Activated naive CD8-positive, alpha-beta T cell treated with anti-CD3 and anti-CD28 coated beads, Interleukin-2, amount 10 ng/mL, durations not matched to agents 7 days and 5 days (primary cell): Measurements from ENCODE around the gene RBM4B. TPM values are rescaled to one million over a fixed set of nuclear protein-coding genes. Genes with fewer than 3 reads are reported as not detected.

Experiments
- ATAC-seq: fragments of 150-1000 bp; cut with Tn5 transposase; one replicate; pipeline ENCODE4 v1.10.0; 2021; ENCODE audit warnings: low read depth, moderate library complexity
- POLR2A ChIA-PET: fragments of 350-600 bp; sonication (Branson Sonifier 250); formaldehyde crosslinking; loops from one replicate; lab custom pipeline; 2021; ENCODE audit warnings: antibody characterized with exemption; lab: Charles Lee
- DNase-seq: peaks from one replicate; pipeline ENCODE4 v3.0.0; 2021
- H3K27ac Mint-ChIP-seq: one replicate; pipeline ENCODE4 v1.8.0; 2022; ENCODE audit warnings: mild to moderate bottlenecking, mixed read lengths
- H3K27me3 Mint-ChIP-seq: one replicate; pipeline ENCODE4 v1.8.0; 2022; ENCODE audit warnings: mild to moderate bottlenecking, moderate library complexity, mixed read lengths
- H3K36me3 Mint-ChIP-seq: one replicate; pipeline ENCODE4 v1.8.0; 2021; ENCODE audit warnings: mild to moderate bottlenecking, mixed read lengths
- H3K4me1 Mint-ChIP-seq: one replicate; pipeline ENCODE4 v1.8.0; 2021; ENCODE audit warnings: mixed read lengths
- H3K4me3 Mint-ChIP-seq: one replicate; pipeline ENCODE4 v1.8.0; 2022; ENCODE audit warnings: mild to moderate bottlenecking, moderate library complexity, mixed read lengths
- H3K9me3 Mint-ChIP-seq: one replicate; pipeline ENCODE4 v1.8.0; 2021; ENCODE audit warnings: mixed read lengths
- total RNA-seq, 2 experiments: library from RNA; stranded (reverse); gene quantifications; one replicate each; pipeline ENCODE4 v1.2.3, GENCODE V29; 2021

RBM4B gene
- total RNA-seq, 2 experiments from 2014 or later, result 21.1 to 23.4 TPM

DNA sequence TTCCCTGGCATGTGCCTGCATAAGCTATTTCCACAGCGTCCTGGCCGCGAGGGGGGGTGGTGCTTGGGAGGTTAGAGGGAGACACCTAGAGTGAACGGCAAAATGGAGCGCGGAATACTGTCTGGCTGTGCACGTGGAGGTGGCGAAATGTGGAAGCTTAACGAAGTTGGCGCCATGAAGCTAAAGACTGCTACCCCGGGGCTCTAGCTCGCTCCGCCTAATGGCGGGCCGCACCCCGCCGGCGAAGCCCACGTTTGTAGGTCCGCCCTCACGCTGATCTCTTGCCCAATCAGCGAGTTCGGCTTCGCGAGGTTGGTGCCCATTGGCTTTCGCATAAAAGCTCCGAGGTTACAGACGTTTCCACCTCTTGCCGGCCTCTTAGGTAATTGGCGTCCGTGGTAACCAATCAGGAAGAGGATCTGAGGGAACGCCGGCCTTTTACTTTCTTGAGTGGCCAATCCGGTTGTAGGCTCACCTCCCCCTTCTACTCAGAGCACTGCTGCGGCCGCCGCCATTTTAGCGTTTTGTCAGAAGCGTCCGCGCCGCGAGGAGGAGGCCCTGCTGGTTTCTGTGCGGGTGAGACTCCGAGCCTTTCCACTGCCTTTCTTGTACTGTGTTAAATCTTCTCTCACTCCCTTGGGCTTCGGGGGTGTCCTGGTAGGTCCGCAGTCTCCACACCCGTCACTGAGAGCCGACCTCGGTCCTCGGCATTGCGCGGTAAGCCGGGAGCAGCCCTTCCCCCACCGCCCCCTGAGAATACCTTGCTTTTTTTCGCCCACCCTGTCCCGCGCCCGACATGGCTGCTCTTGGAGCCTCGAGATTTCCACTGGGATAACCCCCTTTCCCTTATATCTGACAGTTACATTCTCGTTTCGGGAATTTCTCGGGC, 39.3 kb downstream of the RBM4B start, which contains the start of gene RBM4:
Gene RBM4 (plus strand): TSS at position 527 of the 889 bp plus-strand sequence. CDS start 1,009 bp downstream, outside the sequence.
- POLR2A ChIA-PET, result interaction anchor here (0.5 to 11.7 kb wide), 21 partner anchors 10 to 299 kb away, joined by 3 to 211 read pairs (median 6); partner anchors contain the start of genes ACTN3, DPP3, PELI3 and RBM14
- DNase-seq (peak; percentile 90), ATAC-seq (peak; percentile 95)
- H3K27ac Mint-ChIP-seq, result peak within 1 kb of the TSS; percentile 92
- H3K27me3 Mint-ChIP-seq, result no peaks in the 10 kb centered on the region
- H3K4me1 Mint-ChIP-seq, result peaks cover 51% of the 10 kb centered on the region
- H3K36me3 Mint-ChIP-seq, result peaks cover 43% of the 10 kb centered on the region
- no peaks in the 10 kb centered on the region for H3K9me3 Mint-ChIP-seq
- peak within 1 kb of the TSS; percentile 91 for H3K4me3 Mint-ChIP-seq

DNA sequence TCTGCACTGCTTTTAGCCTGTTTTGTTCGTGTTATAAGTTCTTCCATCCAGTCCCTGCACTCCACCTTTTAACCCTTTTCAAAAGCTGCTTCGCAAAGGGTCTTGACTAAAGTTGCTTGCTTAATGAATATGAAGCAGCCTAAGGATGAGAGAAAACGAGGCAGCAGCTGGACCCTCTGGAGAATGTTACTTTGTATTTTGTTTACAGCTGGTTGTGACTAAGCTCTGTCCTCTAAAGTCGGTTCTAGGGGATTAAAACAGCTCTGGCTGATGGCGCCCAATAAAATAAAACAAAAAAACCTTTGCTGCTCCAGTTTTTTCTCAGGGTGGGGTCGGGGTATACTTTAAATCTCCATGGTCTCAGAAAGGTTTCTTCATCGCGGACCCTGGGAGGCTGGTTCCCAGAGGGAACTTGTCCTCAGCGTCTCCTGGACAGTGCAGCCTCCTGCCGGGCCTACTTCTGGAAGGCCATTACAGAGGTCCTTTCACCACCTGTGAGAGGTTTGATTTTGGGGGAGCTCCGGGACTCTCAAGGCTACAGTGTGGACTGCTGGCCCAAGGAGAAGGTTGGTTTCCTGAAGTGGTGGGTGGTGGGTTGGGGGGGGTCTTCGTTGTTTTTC, 40.0 kb downstream of the RBM4B start:
- ATAC-seq (no peak), DNase-seq (no peak)
- POLR2A ChIA-PET, result interaction anchor here (0.5 to 11.7 kb wide), 18 partner anchors 10 to 274 kb away, joined by 3 to 211 read pairs (median 6); partner anchors contain the start of genes DPP3, PELI3, RBM14 and RBM4B
- Mint-ChIP-seq H3K4me3 (peak overlapping the region; percentile 91), H3K27me3 (no peaks in the 10 kb centered on the region), H3K4me1 (peaks cover 43% of the 10 kb centered on the region), H3K36me3 (peaks cover 36% of the 10 kb centered on the region), H3K9me3 (no peaks in the 10 kb centered on the region), H3K27ac (peak overlapping the region; percentile 92)

DNA sequence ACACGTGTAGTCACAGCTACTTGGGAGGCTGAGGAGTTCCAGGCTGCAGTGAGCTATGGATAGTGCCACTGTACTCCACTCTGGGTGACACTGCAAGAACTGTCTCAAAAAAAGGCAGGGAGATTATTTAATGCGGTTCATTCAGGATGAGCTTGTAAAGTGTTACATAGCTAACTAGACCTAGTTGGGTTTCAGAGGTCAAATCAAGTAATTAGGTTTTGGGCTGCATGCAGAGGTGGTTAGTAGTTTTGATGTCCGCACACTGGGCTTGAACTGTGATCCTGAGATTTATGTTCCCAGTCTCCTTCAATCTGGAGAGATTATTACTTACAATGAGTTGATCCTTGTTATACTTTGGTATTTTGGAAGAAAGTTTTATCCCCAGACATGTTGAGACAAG, 41.3 kb downstream of the RBM4B start:
- H3K4me1 Mint-ChIP-seq, result peaks cover 34% of the 10 kb centered on the region
- DNase-seq (no peak), ATAC-seq (no peak)
- no peak overlapping the region for H3K4me3 Mint-ChIP-seq
- POLR2A ChIA-PET, result interaction anchor here (2.3 to 11.7 kb wide), 2 partner anchors 8 to 16 kb away, joined by 13 to 211 read pairs; partner anchors contain the start of gene RBM14
- H3K9me3 Mint-ChIP-seq, result no peaks in the 10 kb centered on the region
- peaks cover 31% of the 10 kb centered on the region for H3K36me3 Mint-ChIP-seq
- H3K27ac Mint-ChIP-seq, result no peak overlapping the region
- no peaks in the 10 kb centered on the region for H3K27me3 Mint-ChIP-seq

DNA sequence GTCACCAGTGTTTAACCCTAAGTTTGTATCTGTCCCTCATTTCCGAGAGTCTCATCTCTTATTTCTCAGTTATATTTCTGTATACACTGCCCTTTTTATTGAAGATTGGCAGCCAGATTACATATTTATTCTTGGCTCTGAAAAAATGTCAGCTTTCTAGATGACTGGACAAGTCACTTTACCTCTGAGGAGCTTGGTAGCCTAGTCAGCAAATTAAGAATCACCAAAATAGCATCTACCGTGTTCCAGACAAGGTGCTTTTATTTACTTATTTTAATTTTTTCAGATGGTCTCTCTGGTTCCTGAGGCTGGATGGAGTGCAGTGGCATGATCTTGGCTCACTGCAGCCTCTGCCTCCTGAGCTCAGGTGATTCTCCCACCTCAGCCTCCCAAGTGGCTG, 44.7 kb downstream of the RBM4B start:
- H3K4me3 Mint-ChIP-seq, result no peak overlapping the region
- ATAC-seq (no peak), DNase-seq (no peak)
- no peaks in the 10 kb centered on the region for H3K27me3 Mint-ChIP-seq
- POLR2A ChIA-PET, result interaction anchor here (11.7 kb wide), 1 partner anchor 12 kb away, joined by 211 read pairs; the partner anchor contains the start of gene RBM14
- no peaks in the 10 kb centered on the region for H3K9me3 Mint-ChIP-seq
- no peak overlapping the region for H3K27ac Mint-ChIP-seq
- H3K36me3 Mint-ChIP-seq, result peaks cover 34% of the 10 kb centered on the region
- peaks cover 19% of the 10 kb centered on the region for H3K4me1 Mint-ChIP-seq

DNA sequence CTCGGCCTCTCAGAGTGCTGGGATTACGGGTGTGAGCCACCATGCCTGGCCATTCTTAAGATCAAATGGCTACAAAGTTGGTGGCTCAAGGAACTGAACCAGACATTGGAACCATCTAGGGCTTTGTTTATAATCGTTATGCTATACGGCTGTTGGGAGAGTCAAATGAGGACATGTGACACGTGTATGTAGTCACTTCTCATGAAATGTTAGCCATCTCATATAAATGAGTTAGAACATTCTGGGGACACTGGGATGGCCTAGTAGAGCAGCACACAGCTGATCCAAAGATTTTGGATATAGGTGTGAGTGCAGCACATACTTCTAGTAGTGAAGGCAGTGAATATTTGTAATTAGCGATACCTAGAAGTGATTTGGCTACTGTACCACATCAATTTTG, 45.8 kb downstream of the RBM4B start:
- Mint-ChIP-seq H3K4me3 (no peak overlapping the region), H3K9me3 (no peaks in the 10 kb centered on the region), H3K36me3 (peaks cover 40% of the 10 kb centered on the region), H3K4me1 (peaks cover 13% of the 10 kb centered on the region), H3K27me3 (no peaks in the 10 kb centered on the region), H3K27ac (no peak overlapping the region)
- POLR2A ChIA-PET, result interaction anchor here (1.0 to 11.7 kb wide), 2 partner anchors 11 to 17 kb away, joined by 5 to 211 read pairs; partner anchors contain the start of gene RBM14
- DNase-seq (no peak), ATAC-seq (no peak)

DNA sequence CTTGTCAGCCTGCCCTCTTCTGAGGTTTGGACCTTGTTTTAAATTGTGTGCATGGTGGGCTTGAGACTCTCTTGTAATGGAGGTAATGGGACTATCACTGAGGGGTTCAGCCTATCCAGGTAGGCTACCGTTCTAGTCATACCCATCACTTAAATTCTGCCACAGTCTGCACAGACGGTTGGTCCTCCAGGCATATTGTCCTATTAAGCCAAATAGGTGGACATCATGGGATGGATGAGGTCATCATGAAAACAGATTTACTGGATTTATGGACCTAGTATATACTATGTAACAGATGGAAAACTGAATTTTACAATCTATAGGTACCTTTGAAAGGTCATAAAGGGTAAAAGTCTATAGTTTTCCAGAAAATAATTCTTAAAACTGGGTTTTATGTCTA, 48.3 kb downstream of the RBM4B start:
- no peak for DNase-seq
- POLR2A ChIA-PET, result interaction anchor here (1.4 to 2.5 kb wide), 2 partner anchors 8 to 10 kb away, joined by 6 to 13 read pairs; partner anchors contain the start of gene RBM4
- H3K36me3 Mint-ChIP-seq, result peaks cover 39% of the 10 kb centered on the region
- H3K27me3 Mint-ChIP-seq, result no peaks in the 10 kb centered on the region
- peaks cover 13% of the 10 kb centered on the region for H3K4me1 Mint-ChIP-seq
- no peaks in the 10 kb centered on the region for H3K9me3 Mint-ChIP-seq
- H3K27ac Mint-ChIP-seq, result no peak overlapping the region
- H3K4me3 Mint-ChIP-seq, result no peak overlapping the region
- no peak for ATAC-seq

DNA sequence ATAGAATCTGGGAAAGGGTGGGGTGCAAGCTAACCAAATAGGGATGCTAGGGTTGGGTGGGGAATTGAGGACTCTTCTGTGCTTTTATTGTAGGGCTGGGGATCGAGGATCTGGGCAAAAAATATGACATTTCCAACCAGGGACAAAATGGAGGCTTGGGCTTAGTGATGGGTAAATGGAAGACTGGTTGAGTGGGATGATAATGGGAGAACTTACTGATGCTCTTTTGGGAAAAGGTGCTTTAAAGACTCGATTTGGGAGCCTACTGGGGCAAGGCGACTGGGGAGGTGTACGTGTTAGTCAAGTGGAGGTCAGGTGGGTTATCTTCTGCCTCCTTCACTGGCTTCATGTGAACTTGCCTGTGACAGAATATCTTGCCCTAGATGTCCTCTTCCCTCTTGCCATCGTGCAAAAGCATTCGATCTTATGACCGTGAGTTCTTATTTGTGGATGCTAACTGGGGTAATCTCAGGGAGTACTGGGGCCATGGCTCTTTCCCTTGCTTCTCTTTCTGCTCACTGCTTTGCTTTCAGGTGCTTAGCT, 49.6 kb downstream of the RBM4B start:
- no peak overlapping the region for H3K4me3 Mint-ChIP-seq
- H3K27me3 Mint-ChIP-seq, result no peaks in the 10 kb centered on the region
- no peak overlapping the region for H3K27ac Mint-ChIP-seq
- H3K36me3 Mint-ChIP-seq, result peaks cover 46% of the 10 kb centered on the region
- POLR2A ChIA-PET, result interaction anchor here (1.4 to 2.5 kb wide), 2 partner anchors 9 kb away, joined by 6 to 13 read pairs; partner anchors contain the start of gene RBM4
- ATAC-seq (no peak), DNase-seq (no peak)
- peaks cover 23% of the 10 kb centered on the region for H3K4me1 Mint-ChIP-seq
- no peaks in the 10 kb centered on the region for H3K9me3 Mint-ChIP-seq

DNA sequence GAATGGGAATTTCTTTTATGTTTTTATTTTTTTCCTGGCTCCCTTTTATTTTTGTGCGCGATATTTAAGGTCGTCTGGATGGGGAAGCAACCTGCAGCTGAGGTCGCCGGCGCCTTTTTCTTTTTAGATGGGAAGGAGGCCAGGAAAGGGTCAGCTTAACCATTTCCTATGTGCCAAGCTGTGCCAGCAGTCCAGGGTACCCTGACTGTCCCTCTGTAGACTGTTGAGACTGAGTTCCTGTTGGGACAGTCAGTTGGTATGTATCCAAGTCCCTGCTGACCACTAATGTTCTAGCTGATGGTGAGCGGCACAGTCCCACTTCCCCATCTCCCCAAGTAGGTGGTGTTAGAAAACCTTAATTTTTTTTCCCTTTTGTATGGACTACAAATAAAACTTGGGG, 50.8 kb downstream of the RBM4B start:
- POLR2A ChIA-PET, result interaction anchor here (0.9 to 2.5 kb wide), 3 partner anchors 8 to 11 kb away, joined by 4 to 13 read pairs (median 4); partner anchors contain the start of gene RBM4
- no peaks in the 10 kb centered on the region for H3K27me3 Mint-ChIP-seq
- peaks cover 48% of the 10 kb centered on the region for H3K36me3 Mint-ChIP-seq
- peaks cover 32% of the 10 kb centered on the region for H3K4me1 Mint-ChIP-seq
- no peak overlapping the region for H3K27ac Mint-ChIP-seq
- H3K4me3 Mint-ChIP-seq, result no peak overlapping the region
- ATAC-seq (no peak), DNase-seq (no peak)
- H3K9me3 Mint-ChIP-seq, result no peaks in the 10 kb centered on the region

DNA sequence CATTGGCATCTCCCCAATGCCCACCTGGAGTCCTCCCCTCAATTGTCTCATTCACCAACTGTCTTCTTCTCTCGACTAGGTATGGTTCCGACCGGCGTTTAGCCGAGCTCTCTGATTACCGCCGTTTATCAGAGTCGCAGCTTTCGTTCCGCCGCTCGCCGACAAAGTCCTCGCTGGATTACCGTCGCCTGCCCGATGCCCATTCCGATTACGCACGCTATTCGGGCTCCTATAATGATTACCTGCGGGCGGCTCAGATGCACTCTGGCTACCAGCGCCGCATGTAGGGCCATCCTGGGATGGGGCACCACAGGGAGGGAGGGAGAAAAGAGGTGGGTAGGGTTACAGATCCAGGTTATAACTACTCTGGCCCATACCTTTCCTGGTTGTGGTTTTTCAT, 51.3 kb downstream of the RBM4B start:
- Mint-ChIP-seq H3K27ac (no peak overlapping the region), H3K27me3 (no peaks in the 10 kb centered on the region), H3K36me3 (peaks cover 49% of the 10 kb centered on the region), H3K4me1 (peaks cover 37% of the 10 kb centered on the region), H3K4me3 (no peak overlapping the region), H3K9me3 (no peaks in the 10 kb centered on the region)
- ATAC-seq, result no peak
- no peak for DNase-seq
- POLR2A ChIA-PET, result interaction anchor here (1.5 kb wide), 1 partner anchor 9 kb away, joined by 4 read pairs; no protein-coding TSS in a partner anchor

DNA sequence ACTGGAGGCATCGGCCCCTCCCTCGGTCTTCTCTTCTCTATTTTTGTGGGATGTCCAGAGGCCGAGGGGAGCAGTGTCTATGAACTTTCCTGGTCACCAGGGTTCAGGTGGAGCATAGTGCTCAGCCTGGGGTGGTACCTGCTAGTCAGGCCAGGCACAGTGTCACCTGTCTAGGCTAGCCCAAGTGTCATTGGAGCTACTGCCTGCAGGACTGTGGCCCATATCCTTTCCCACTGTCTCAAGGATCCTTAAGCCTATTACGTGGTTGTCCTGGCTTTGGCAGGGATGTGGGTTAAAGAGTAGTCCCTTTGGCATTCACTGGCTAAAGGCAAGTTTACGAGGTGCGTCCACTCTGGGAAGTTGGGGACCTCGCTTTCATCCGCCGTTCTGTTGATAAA, 51.9 kb downstream of the RBM4B start:
- POLR2A ChIA-PET, result interaction anchor here (1.5 to 10.4 kb wide), 2 partner anchors 9 to 10 kb away, joined by 4 to 211 read pairs; partner anchors contain the start of gene RBM4
- Mint-ChIP-seq H3K4me1 (peaks cover 40% of the 10 kb centered on the region), H3K27me3 (no peaks in the 10 kb centered on the region), H3K4me3 (no peak overlapping the region), H3K27ac (no peak overlapping the region), H3K36me3 (peaks cover 52% of the 10 kb centered on the region), H3K9me3 (no peaks in the 10 kb centered on the region)
- ATAC-seq (no peak), DNase-seq (no peak)

DNA sequence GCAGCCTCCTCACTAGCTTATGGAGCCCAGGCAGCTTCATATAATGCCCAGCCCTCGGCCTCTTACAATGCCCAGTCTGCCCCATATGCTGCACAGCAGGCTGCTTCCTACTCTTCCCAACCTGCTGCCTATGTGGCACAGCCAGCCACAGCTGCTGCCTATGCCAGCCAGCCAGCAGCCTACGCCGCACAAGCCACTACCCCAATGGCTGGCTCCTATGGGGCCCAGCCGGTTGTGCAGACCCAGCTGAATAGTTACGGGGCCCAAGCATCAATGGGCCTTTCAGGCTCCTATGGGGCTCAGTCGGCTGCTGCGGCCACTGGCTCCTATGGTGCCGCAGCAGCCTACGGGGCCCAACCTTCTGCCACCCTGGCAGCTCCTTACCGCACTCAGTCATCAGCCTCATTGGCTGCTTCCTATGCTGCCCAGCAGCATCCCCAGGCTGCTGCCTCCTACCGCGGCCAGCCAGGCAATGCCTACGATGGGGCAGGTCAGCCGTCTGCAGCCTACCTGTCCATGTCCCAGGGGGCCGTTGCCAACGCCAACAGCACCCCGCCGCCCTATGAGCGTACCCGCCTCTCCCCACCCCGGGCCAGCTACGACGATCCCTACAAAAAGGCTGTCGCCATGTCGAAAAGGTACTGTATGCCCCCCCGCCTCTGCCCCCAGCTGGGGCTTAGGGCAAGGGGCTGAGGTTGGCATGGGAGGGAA, 52.5 kb downstream of the RBM4B start:
- H3K36me3 Mint-ChIP-seq, result peaks cover 52% of the 10 kb centered on the region
- H3K4me1 Mint-ChIP-seq, result peaks cover 43% of the 10 kb centered on the region
- no peak overlapping the region for H3K27ac Mint-ChIP-seq
- no peaks in the 10 kb centered on the region for H3K27me3 Mint-ChIP-seq
- no peak overlapping the region for H3K4me3 Mint-ChIP-seq
- POLR2A ChIA-PET, result interaction anchor here (1.2 to 10.4 kb wide), 4 partner anchors 9 to 30 kb away, joined by 3 to 211 read pairs (median 4); partner anchors contain the start of genes RBM14 and RBM4
- H3K9me3 Mint-ChIP-seq, result no peaks in the 10 kb centered on the region
- no peak for ATAC-seq
- no peak for DNase-seq

DNA sequence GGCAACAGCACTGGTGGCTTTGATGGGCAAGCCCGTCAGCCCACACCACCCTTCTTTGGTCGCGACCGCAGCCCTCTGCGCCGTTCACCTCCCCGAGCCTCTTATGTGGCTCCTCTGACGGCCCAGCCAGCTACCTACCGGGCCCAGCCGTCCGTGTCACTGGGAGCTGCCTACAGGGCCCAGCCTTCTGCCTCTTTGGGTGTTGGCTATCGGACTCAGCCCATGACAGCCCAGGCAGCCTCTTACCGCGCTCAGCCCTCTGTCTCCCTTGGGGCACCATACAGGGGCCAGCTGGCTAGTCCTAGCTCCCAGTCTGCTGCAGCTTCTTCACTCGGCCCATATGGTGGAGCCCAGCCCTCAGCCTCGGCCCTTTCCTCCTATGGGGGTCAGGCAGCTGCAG, 53.2 kb downstream of the RBM4B start:
- H3K36me3 Mint-ChIP-seq, result peaks cover 49% of the 10 kb centered on the region
- ATAC-seq, result no peak
- H3K9me3 Mint-ChIP-seq, result no peaks in the 10 kb centered on the region
- POLR2A ChIA-PET, result interaction anchor here (1.2 to 10.4 kb wide), 4 partner anchors 8 to 29 kb away, joined by 3 to 211 read pairs (median 4); partner anchors contain the start of genes RBM14 and RBM4
- H3K27ac Mint-ChIP-seq, result no peak overlapping the region
- no peak for DNase-seq
- H3K4me1 Mint-ChIP-seq, result peaks cover 44% of the 10 kb centered on the region
- H3K4me3 Mint-ChIP-seq, result no peak overlapping the region
- H3K27me3 Mint-ChIP-seq, result no peaks in the 10 kb centered on the region
